Fibroblast of lung (primary cell): Measurements from ENCODE around the gene TRIM41. TPM values are rescaled to one million over a fixed set of nuclear protein-coding genes. Genes with fewer than 3 reads are reported as not detected.

Experiments
- DNase-seq, 2 donors: peaks; one replicate each; pipeline versions ENCODE4 v3.0.0 to v3.0.0-alpha.2; 2010; ENCODE audit warnings: low read depth in 2 of 2
- H2AFZ ChIP-seq: 2 replicates; pipeline ENCODE4 v1.5.1; 2012; ENCODE audit warnings: low read length, control low read depth, inconsistent platforms
- H3K27ac ChIP-seq: 2 replicates; pipeline ENCODE4 v1.5.1; 2011; ENCODE audit warnings: low read length, control low read depth; ENCODE audit not compliant: insufficient read depth
- H3K27me3 ChIP-seq: 2 replicates; pipeline ENCODE4 v1.5.1; 2011; ENCODE audit warnings: mild to moderate bottlenecking, low read length; ENCODE audit not compliant: control insufficient read depth, insufficient read depth
- H3K36me3 ChIP-seq: 2 replicates; pipeline ENCODE4 v1.5.1; 2011; ENCODE audit warnings: low read length; ENCODE audit not compliant: control insufficient read depth, insufficient read depth
- H3K4me1 ChIP-seq: 2 replicates; pipeline ENCODE4 v1.5.1; 2011; ENCODE audit warnings: low read length; ENCODE audit not compliant: control insufficient read depth, insufficient read depth; ENCODE audit errors: extremely low read depth
- H3K4me2 ChIP-seq: 2 replicates; pipeline ENCODE4 v1.5.1; 2011; ENCODE audit warnings: low read length, control low read depth; ENCODE audit not compliant: insufficient read depth; ENCODE audit errors: extremely low read depth
- H3K4me3 ChIP-seq, 4 experiments: fragments of 200-600 bp in 1 of 4; sonication (generic) in 1 of 4; replicated peaks in 1 of 4; 2 replicates each; pipeline ENCODE4 v1.5.1; 2011 to 2016; ENCODE audit warnings: low read length in 4 of 4, low read depth in 3 of 4, mild to moderate bottlenecking in 3 of 4, control low read depth in 2 of 4, inconsistent platforms in 1 of 4, mixed read lengths in 1 of 4; ENCODE audit not compliant: insufficient read depth in 1 of 4; ENCODE audit errors: control extremely low read depth in 1 of 4
- H3K79me2 ChIP-seq: 2 replicates; pipeline ENCODE4 v1.5.1; 2012; ENCODE audit warnings: mild to moderate bottlenecking, low read length, inconsistent platforms; ENCODE audit not compliant: control insufficient read depth, insufficient read depth
- H3K9ac ChIP-seq: 2 replicates; pipeline ENCODE4 v1.5.1; 2011; ENCODE audit warnings: mild to moderate bottlenecking, low read length, control low read depth; ENCODE audit not compliant: insufficient read depth
- H3K9me3 ChIP-seq: 2 replicates; pipeline ENCODE4 v1.5.1; 2012; ENCODE audit warnings: low read depth, low read length; ENCODE audit not compliant: control insufficient read depth, insufficient read depth
- H4K20me1 ChIP-seq: 2 replicates; pipeline ENCODE4 v1.5.1; 2011; ENCODE audit warnings: low read length; ENCODE audit not compliant: control insufficient read depth, insufficient read depth; ENCODE audit errors: extremely low read depth
- EZH2 ChIP-seq: IDR thresholded peaks from 2 replicates; pipeline ENCODE4 v1.5.1; 2012; ENCODE audit warnings: low read length, control low read depth, mild to moderate bottlenecking; ENCODE audit errors: missing control alignments
- polyA plus RNA-seq, 2 donors: library from polyadenylated mRNA; depleted of rRNA in 1 of 2; stranded (reverse) in 1 of 2; unstranded in 1 of 2; fragments of >200 nt; gene quantifications; 2 replicates each; pipeline ENCODE4 v1.2.1, GENCODE V29; 2011 to 2012; ENCODE audit warnings: missing spikeins in 1 of 2
- total RNA-seq: library from RNA; depleted of rRNA; stranded (reverse); fragments of >200 nt; gene quantifications from 2 replicates; pipeline ENCODE4 v1.2.1, GENCODE V29; 2014
- TF ChIP-seq, protein P1 (sequence below), 2 donors: IDR thresholded peaks in 1 of 2; conservative IDR thresholded peaks in 1 of 2; 1 replicate in 1 of 2; 2 replicates in 1 of 2; pipeline ENCODE4 v1.5.1; 2011 to 2012; ENCODE audit warnings: low read length in 2 of 2, control low read depth in 1 of 2, inconsistent platforms in 1 of 2, low read depth in 1 of 2, mild to moderate bottlenecking in 1 of 2

Gene TRIM41
- total and polyA plus RNA-seq, 2 donors (not counting 1 experiment from before 2014, with no cell fraction given) = 8.3 to 17.0 TPM

DNA sequence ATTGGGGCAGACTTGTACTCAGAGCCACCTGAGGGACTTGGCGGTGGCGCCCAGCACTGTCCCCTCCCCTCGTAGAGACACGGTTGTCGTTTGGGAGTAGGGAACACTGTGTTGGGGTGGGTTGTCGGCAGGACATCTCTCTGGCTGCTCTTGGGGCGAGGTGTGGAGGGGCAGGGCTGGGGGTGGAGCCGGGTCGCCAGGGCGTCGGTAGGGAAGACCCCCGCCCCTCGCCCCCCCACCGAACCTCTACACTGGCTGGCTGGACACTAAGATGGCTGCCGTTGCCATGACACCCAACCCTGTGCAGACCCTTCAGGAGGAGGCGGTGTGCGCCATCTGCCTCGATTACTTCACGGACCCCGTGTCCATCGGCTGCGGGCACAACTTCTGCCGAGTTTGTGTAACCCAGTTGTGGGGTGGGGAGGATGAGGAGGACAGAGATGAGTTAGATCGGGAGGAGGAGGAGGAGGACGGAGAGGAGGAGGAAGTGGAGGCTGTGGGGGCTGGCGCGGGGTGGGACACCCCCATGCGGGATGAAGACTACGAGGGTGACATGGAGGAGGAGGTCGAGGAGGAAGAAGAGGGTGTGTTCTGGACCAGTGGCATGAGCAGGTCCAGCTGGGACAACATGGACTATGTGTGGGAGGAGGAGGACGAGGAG is 778 bp downstream of the TRIM41 start:
- Histone ChIP-seq H3K79me2 (peaks cover 20% of the 10 kb centered on the region), H3K4me3 (peak overlapping the region; percentile 75 to 88 (median 85))
- peak; percentile 49 to 51 for DNase-seq

DNA sequence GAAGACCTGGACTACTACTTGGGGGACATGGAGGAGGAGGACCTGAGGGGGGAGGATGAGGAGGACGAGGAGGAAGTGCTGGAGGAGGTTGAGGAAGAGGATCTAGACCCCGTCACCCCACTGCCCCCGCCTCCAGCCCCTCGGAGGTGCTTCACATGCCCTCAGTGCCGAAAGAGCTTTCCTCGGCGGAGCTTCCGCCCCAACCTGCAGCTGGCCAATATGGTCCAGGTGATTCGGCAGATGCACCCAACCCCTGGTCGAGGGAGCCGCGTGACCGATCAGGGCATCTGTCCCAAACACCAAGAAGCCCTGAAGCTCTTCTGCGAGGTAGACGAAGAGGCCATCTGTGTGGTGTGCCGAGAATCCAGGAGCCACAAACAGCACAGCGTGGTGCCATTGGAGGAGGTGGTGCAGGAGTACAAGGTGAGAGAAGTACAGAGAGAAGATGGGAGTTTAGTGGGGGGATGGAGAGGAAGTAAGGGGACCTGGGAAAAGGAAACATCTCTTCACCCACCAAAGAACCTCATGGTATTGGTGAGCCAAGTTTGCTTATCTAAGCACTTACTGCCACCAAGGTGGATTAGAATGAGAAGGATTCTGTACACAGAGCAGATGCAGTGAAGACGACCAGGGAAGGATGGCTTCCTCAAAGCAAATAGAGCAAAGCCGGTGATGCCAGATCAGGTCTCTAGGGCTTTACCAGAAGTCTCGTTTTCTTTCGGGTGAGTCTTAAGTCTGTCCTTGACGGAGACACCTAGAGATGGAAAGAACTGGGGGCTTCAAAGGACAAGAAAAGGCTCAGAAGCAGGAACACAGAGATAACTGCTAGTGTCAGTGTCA is 1.5 kb downstream of the TRIM41 start:
- Histone ChIP-seq H3K79me2 (peaks cover 20% of the 10 kb centered on the region), H2AFZ (peak overlapping the region; percentile 48), H3K27ac (peak overlapping the region; percentile 86), H3K27me3 (no peaks in the 10 kb centered on the region), H3K9ac (peak overlapping the region; percentile 80), H3K36me3 (peaks cover 2% of the 10 kb centered on the region), H3K4me3 (peak overlapping the region; percentile 75 to 88 (median 85)), H3K4me2 (peak overlapping the region; percentile 97), H3K9me3 (no peaks in the 10 kb centered on the region), H3K4me1 (peaks cover 6% of the 10 kb centered on the region), H4K20me1 (no peaks in the 10 kb centered on the region)
- TF ChIP-seq EZH2 = no peak
- TF ChIP-seq, protein P1, sequence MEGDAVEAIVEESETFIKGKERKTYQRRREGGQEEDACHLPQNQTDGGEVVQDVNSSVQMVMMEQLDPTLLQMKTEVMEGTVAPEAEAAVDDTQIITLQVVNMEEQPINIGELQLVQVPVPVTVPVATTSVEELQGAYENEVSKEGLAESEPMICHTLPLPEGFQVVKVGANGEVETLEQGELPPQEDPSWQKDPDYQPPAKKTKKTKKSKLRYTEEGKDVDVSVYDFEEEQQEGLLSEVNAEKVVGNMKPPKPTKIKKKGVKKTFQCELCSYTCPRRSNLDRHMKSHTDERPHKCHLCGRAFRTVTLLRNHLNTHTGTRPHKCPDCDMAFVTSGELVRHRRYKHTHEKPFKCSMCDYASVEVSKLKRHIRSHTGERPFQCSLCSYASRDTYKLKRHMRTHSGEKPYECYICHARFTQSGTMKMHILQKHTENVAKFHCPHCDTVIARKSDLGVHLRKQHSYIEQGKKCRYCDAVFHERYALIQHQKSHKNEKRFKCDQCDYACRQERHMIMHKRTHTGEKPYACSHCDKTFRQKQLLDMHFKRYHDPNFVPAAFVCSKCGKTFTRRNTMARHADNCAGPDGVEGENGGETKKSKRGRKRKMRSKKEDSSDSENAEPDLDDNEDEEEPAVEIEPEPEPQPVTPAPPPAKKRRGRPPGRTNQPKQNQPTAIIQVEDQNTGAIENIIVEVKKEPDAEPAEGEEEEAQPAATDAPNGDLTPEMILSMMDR (conservative IDR thresholded peaks at IDR 0.05 in 1 of 2, IDR thresholded peaks at IDR 0.05 in 1 of 2; ENCODE audit: low read depth in 1 of 2, low read length in 2 of 2) = no peak
- DNase-seq = no peak

More for the DNA sequence above, 778 bp downstream of the TRIM41 start:
- peak overlapping the region; percentile 80 for H3K9ac ChIP-seq
- TF ChIP-seq EZH2 = no peak
- TF ChIP-seq, protein P1 (conservative IDR thresholded peaks at IDR 0.05 in 1 of 2, IDR thresholded peaks at IDR 0.05 in 1 of 2; ENCODE audit: low read depth in 1 of 2, low read length in 2 of 2) = no peak
- peaks cover 6% of the 10 kb centered on the region for H3K4me1 ChIP-seq
- H4K20me1 ChIP-seq = no peaks in the 10 kb centered on the region
- peak overlapping the region; percentile 65 for H2AFZ ChIP-seq
- H3K27me3 ChIP-seq = no peaks in the 10 kb centered on the region
- H3K4me2 ChIP-seq = peak overlapping the region; percentile 97
- H3K9me3 ChIP-seq = no peaks in the 10 kb centered on the region
- peak overlapping the region; percentile 86 for H3K27ac ChIP-seq
- H3K36me3 ChIP-seq = no peaks in the 10 kb centered on the region

DNA sequence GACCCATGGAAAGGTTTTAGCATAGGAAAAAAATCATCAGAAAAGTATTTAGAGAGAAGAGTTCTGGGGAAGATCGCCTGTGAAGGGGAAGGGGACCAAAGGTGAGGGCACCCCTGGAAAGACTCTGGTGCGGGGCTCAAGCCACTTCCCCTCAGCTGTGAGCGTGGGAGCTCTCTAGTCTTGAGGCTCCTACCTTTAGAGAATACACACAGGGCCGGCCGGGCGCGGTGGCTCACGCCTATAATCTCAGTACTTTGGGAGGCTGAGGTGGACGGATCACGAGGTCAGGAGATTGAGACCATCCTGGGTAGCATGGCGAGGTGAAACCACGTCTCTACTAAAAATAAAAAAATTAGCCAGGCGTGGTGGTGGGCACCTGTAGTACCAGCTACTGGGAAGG is 6.9 kb downstream of the TRIM41 start:
- H4K20me1 ChIP-seq = no peaks in the 10 kb centered on the region
- H3K27me3 ChIP-seq = no peaks in the 10 kb centered on the region
- no peak overlapping the region for H3K4me3 ChIP-seq
- H3K9me3 ChIP-seq = no peaks in the 10 kb centered on the region
- no peaks in the 10 kb centered on the region for H3K4me1 ChIP-seq
- H2AFZ ChIP-seq = no peak overlapping the region
- H3K27ac ChIP-seq = no peak overlapping the region
- TF ChIP-seq EZH2 = no peak
- TF ChIP-seq, protein P1 (conservative IDR thresholded peaks at IDR 0.05 in 1 of 2, IDR thresholded peaks at IDR 0.05 in 1 of 2; ENCODE audit: low read depth in 1 of 2, low read length in 2 of 2) = no peak
- no peak for DNase-seq
- H3K79me2 ChIP-seq = peaks cover 8% of the 10 kb centered on the region
- no peak overlapping the region for H3K9ac ChIP-seq
- H3K36me3 ChIP-seq = peaks cover 10% of the 10 kb centered on the region
- no peak overlapping the region for H3K4me2 ChIP-seq
